Heart right ventricle (tissue), 16 donors: ENCODE measurements around the gene WDR64. TPM values are rescaled to one million over a fixed set of nuclear protein-coding genes. Genes with fewer than 3 reads are reported as not detected.

Experiments used
- ATAC-seq, 8 donors: fragments of 200-7000 bp; cut with Tn5 transposase; one replicate each; pipeline ENCODE4 v1.9.1; 2020; ENCODE audit warnings: mild to moderate bottlenecking in 8 of 8, moderate library complexity in 8 of 8, moderate number of reproducible peaks in 1 of 8
- DNase-seq, 2 donors: peaks; one replicate each; pipeline ENCODE4 v3.0.0-alpha.2; 2020
- H3K27ac ChIP-seq, 10 donors: fragments of 200-600 bp; sonication (generic) in 2 of 10; one replicate each; pipeline versions ENCODE4 v1.5.0 to v1.8.0; 2020 to 2022; ENCODE audit warnings: mild to moderate bottlenecking in 3 of 10
- H3K27me3 ChIP-seq, 7 donors: fragments of 200-600 bp; one replicate each; pipeline ENCODE4 v1.8.0; 2021 to 2022; ENCODE audit warnings: mild to moderate bottlenecking in 2 of 7
- H3K36me3 ChIP-seq, 9 donors: fragments of 200-600 bp; sonication (generic) in 1 of 9; one replicate each; pipeline versions ENCODE4 v1.5.0 to v1.8.0; 2020 to 2022; ENCODE audit warnings: mild to moderate bottlenecking in 2 of 9
- H3K4me1 ChIP-seq, 9 donors: fragments of 200-600 bp; sonication (generic) in 1 of 9; one replicate each; pipeline versions ENCODE4 v1.5.0 to v1.8.0; 2020 to 2022; ENCODE audit warnings: mild to moderate bottlenecking in 4 of 9
- H3K4me3 ChIP-seq, 10 donors: fragments of 200-600 bp; sonication (generic) in 2 of 10; one replicate each; pipeline versions ENCODE4 v1.5.0 to v1.8.0; 2020 to 2022; ENCODE audit warnings: mild to moderate bottlenecking in 7 of 10, moderate library complexity in 2 of 10
- H3K9me3 ChIP-seq, 11 donors: fragments of 200-600 bp in 10 of 11; sonication (generic) in 2 of 11; one replicate each; pipeline versions ENCODE4 v1.5.0 to v1.8.0; 2013 to 2022; ENCODE audit warnings: mild to moderate bottlenecking in 2 of 11, control low read depth in 1 of 11, moderate library complexity in 1 of 11
- WGBS, 2 donors: extraction: QIAGEN DNeasy Blood & Tissue Kit; methylation state at CpG; one replicate each; pipeline ENCODE4 v1.1.7; 2013; ENCODE audit warnings: inconsistent platforms in 1 of 2; 5-methylcytosine and 5-hydroxymethylcytosine counted together
- intact Hi-C, 10 donors: fragments of 100-400 bp; cut with DNase I; formaldehyde crosslinking; loops; one replicate each; pipeline versions ENCODE4 v1.11.1 to v1.14.2; 2022
- polyA plus RNA-seq, 2 donors: library from polyadenylated mRNA; stranded (reverse); fragments of 200-250 nt; gene quantifications; one replicate each; pipeline ENCODE4 v1.2.3, GENCODE V29; 2013
- total RNA-seq, 10 donors: library from RNA; stranded (reverse); fragmentation: NEBNext Ultra II Directional in 3 of 10; extraction: Animal tissue kit (Norgen Biotek cat#: 25700) in 3 of 10; gene quantifications; one replicate each; pipeline versions ENCODE4 v1.2.1 to v1.2.4, GENCODE V29; 2021 to 2023
- TF ChIP-seq, protein P1 (sequence below), 9 donors: fragments of 200-600 bp; sonication (generic) in 2 of 9; IDR thresholded peaks; one replicate each; pipeline versions ENCODE4 v1.5.0 to v1.8.0; 2021 to 2022; ENCODE audit warnings: antibody characterized with exemption in 9 of 9, mild to moderate bottlenecking in 5 of 9, moderate library complexity in 1 of 9
- donor health status: Arrhythmogenic right ventricular cardiomyopathy.
- donor health status: ischemic (EF 13 %, LVEDD 7.1; RV severe dilation, severe dysfunction).
- donor health status: healthy with polysubstance abuse.
- donor health status: DM: no; HTN: yes; CAD: no.
- donor health status: DM: no; HTN: no; CAD: no.
- donor health status: ischemic (EF 25% LVEDD 6.9; RV normal size, moderate dysfunction).
- donor health status: ischemic (EF 25% LVEDD 5.7; RV mildly dilated, moderate dysfunction).
- donor health status: healthy.
- donor health status: DM: yes; HTN: yes; CAD: no.
- donor health status: Ischemic cardiomyopathy.
- donor health status: ischemic (EF 35%, LVEDD 5.7; RV mildly dilated, moderate dysfunction).
- donor health status: nonischemic (EF 11% LVEDD 7.7; RV severe dilation, severe dysfunction).
- donor health status: DM: yes; HTN: yes; CAD: no.
- donor health status: PGD.
- donor health status: ischemic (EF 29% LVEDD 5.4; RV normal size, mild dysfunction).
- donor health status: nonischemic (EF 23%, LVEDD 6.1; RV moderate dilation, normal function).

Gene WDR64
- total and polyA plus RNA-seq, 12 donors = 0.59 TPM; not detected in 11

GRCh38 chr1:241627453-241628259, 24.4 kb upstream of the WDR64 start:
- peaks cover 0 to 6% (median 0%) of the 10 kb centered on the region in 9 donors for H3K36me3 ChIP-seq
- no peaks in the 10 kb centered on the region for H3K27me3 ChIP-seq
- H3K9me3 ChIP-seq = no peaks in the 10 kb centered on the region
- intact Hi-C loops = loop anchor here in 6 of 10 donors (1.0 to 10.0 kb wide), 3 partner anchors 93 to 96 kb away; partner anchors contain the start of gene KMO (in 5 of the 6)
- DNase-seq (no peak), ATAC-seq (peak in 1 of 8 donors; percentile 31)
- no peak overlapping the region for H3K27ac ChIP-seq
- TF ChIP-seq, protein P1, sequence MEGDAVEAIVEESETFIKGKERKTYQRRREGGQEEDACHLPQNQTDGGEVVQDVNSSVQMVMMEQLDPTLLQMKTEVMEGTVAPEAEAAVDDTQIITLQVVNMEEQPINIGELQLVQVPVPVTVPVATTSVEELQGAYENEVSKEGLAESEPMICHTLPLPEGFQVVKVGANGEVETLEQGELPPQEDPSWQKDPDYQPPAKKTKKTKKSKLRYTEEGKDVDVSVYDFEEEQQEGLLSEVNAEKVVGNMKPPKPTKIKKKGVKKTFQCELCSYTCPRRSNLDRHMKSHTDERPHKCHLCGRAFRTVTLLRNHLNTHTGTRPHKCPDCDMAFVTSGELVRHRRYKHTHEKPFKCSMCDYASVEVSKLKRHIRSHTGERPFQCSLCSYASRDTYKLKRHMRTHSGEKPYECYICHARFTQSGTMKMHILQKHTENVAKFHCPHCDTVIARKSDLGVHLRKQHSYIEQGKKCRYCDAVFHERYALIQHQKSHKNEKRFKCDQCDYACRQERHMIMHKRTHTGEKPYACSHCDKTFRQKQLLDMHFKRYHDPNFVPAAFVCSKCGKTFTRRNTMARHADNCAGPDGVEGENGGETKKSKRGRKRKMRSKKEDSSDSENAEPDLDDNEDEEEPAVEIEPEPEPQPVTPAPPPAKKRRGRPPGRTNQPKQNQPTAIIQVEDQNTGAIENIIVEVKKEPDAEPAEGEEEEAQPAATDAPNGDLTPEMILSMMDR (IDR thresholded peaks at IDR 0.05) = peak in 8 of 9 donors; percentile 7 to 67 (median 56)
- WGBS, 2 donors = 28 to 42% methylated on average over 9 of the region's 9 CpGs
- H3K4me1 ChIP-seq = peaks cover 0 to 13% (median 2%) of the 10 kb centered on the region in 9 donors
- peak overlapping the region in 1 of 10 donors; percentile 19 for H3K4me3 ChIP-seq

DNA sequence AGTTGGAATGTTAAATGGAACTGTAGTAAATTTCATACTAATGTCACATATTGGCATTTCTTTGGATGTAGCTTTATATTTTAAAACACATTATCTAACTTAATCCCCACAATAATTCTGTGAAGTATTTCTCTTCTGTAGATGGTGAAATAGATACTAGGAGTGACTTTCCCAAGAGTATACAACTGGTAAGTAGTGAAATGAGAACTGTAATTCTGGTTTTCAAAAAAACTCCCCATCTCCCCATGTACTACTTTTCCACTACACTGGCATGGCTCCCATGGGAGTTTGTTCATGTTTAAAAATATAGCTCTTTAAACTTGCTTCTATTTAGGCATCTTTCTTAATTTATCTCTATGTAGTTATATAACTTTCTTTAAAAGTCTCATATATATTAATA, 22.1 kb upstream of the WDR64 start:
- H3K4me1 ChIP-seq = peaks cover 0 to 13% (median 2%) of the 10 kb centered on the region in 9 donors
- H3K9me3 ChIP-seq = no peaks in the 10 kb centered on the region
- no peak overlapping the region for H3K4me3 ChIP-seq
- intact Hi-C loops = no loop called here
- DNase-seq = no peak
- no peak for ATAC-seq
- H3K36me3 ChIP-seq = peaks cover 0 to 18% (median 0%) of the 10 kb centered on the region in 9 donors
- no peaks in the 10 kb centered on the region for H3K27me3 ChIP-seq
- TF ChIP-seq, protein P1 (IDR thresholded peaks at IDR 0.05) = no peak
- no peak overlapping the region for H3K27ac ChIP-seq

- WGBS, 2 donors = 89 to 95% methylated on average over 1 of the region's 1 CpG
These were observed 21.6 kb upstream of the WDR64 start for GRCh38 chr1:241630476-241630875.

GRCh38 chr1:241630899-241631298, 21.2 kb upstream of the WDR64 start:
- no peak overlapping the region for H3K4me3 ChIP-seq
- ATAC-seq (no peak), DNase-seq (no peak)
- TF ChIP-seq, protein P1 (IDR thresholded peaks at IDR 0.05) = no peak
- H3K4me1 ChIP-seq = peaks cover 0 to 13% (median 0%) of the 10 kb centered on the region in 9 donors
- H3K9me3 ChIP-seq = no peaks in the 10 kb centered on the region
- H3K27ac ChIP-seq = no peak overlapping the region
- H3K27me3 ChIP-seq = no peaks in the 10 kb centered on the region
- 97 to 98% methylated on average over 2 of the region's 2 CpGs for WGBS, 2 donors
- peaks cover 0 to 23% (median 0%) of the 10 kb centered on the region in 9 donors for H3K36me3 ChIP-seq
- intact Hi-C loops = no loop called here

More at GRCh38 chr1:241630476-241630875, 21.6 kb upstream of the WDR64 start:
- no peak overlapping the region for H3K4me3 ChIP-seq
- no peaks in the 10 kb centered on the region for H3K27me3 ChIP-seq
- TF ChIP-seq, protein P1 (IDR thresholded peaks at IDR 0.05) = no peak
- no peaks in the 10 kb centered on the region for H3K9me3 ChIP-seq
- DNase-seq (no peak), ATAC-seq (no peak)
- peaks cover 0 to 23% (median 0%) of the 10 kb centered on the region in 9 donors for H3K36me3 ChIP-seq
- H3K27ac ChIP-seq = no peak overlapping the region
- peaks cover 0 to 13% (median 0%) of the 10 kb centered on the region in 9 donors for H3K4me1 ChIP-seq
- intact Hi-C loops = no loop called here
